D721Med (cell line): Measurements from ENCODE around the gene DPM2.

Experiments
- DNase-seq: peaks from one replicate; pipeline ENCODE4 v3.0.0; 2011; ENCODE audit warnings: low spot score; ENCODE audit not compliant: insufficient read length
- FAIRE-seq: peaks from 2 replicates; lab custom pipeline; 2011; peaks lifted over from hg19 to GRCh38; lab: Jason Lieb, UNC
- CTCF ChIP-seq: IDR thresholded peaks from 2 replicates; pipeline ENCODE4 v1.5.1; 2012; ENCODE audit warnings: mild to moderate bottlenecking, control low read depth; ENCODE audit not compliant: insufficient read depth; ENCODE audit errors: missing control alignments

Gene DPM2

GRCh38 chr9:127915801-127916719 lies 21.6 kb downstream of the DPM2 start:
- DNase-seq: no peak
- TF ChIP-seq CTCF: no peak
- no peak for FAIRE-seq

- FAIRE-seq: no peak
- no peak for TF ChIP-seq CTCF
Measured at GRCh38 chr9:127915325-127915752, 22.3 kb downstream of the DPM2 start.

GRCh38 chr9:127913682-127914081 lies 24.0 kb downstream of the DPM2 start:
- DNase-seq: no peak
- no peak for TF ChIP-seq CTCF

More at GRCh38 chr9:127915325-127915752, 22.3 kb downstream of the DPM2 start:
- DNase-seq: no peak

GRCh38 chr9:127912882-127913281 lies 24.8 kb downstream of the DPM2 start:
- DNase-seq: no peak
- no peak for TF ChIP-seq CTCF
- no peak for FAIRE-seq

More at GRCh38 chr9:127913682-127914081, 24.0 kb downstream of the DPM2 start:
- FAIRE-seq: no peak

- DNase-seq (no peak), FAIRE-seq (no peak)
- no peak for TF ChIP-seq CTCF
Measured at GRCh38 chr9:127912296-127912695, 25.4 kb downstream of the DPM2 start.

- no peak for FAIRE-seq
Measured at GRCh38 chr9:127910613-127911205, 26.9 kb downstream of the DPM2 start.

More at GRCh38 chr9:127910613-127911205, 26.9 kb downstream of the DPM2 start:
- peak; percentile 38 for TF ChIP-seq CTCF
- DNase-seq: no peak
